B cell (primary cell): ENCODE results near the gene ASPG.

Experiments used
- EZH2 ChIP-seq: IDR thresholded peaks from 2 replicates; pipeline ENCODE4 v1.6.1; 2012; ENCODE audit warnings: borderline replicate concordance, low read depth, mild to moderate bottlenecking, moderate library complexity, low read length; ENCODE audit not compliant: insufficient read depth, poor library complexity, severe bottlenecking
- TF ChIP-seq, protein P1 (sequence below): fragments of 200-600 bp; IDR thresholded peaks from one replicate; pipeline ENCODE4 v1.8.0; 2022; ENCODE audit warnings: antibody characterized with exemption, mild to moderate bottlenecking

DNA sequence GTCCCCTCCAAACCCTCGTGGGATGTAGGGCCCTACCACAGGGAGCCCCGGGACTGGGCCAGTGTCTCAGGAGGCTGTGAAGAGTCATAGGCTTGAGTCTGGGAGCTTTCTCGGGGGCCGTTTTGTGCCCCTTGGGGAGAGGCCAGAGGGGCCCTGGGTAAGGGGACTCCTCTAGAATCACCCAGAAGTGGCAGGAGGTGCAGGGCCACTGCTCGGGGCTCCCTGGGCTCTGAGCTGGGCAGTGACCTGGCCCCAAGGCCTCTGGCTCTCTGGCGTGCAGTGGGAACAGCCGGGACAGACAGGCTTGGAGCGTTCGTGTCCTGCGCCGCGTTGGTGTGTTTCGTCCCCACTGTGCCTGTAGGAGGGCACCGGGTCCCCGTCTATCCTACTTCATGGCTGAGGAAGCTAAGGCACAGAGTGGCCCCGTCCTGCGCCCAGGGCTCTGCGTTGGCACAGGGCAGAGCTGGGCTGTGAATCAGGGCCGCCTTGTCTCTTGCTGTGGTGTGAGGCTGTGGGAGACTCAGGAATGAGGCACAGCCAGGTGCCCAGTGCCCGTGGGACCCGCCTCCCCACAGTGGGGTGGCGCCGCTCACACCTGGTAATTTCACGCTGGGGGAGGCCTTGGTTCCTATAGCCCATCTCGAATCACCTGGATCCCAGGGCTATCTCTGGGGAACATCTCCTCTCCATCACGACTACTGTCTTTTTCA is 29.1 kb downstream of the ASPG start:
- TF ChIP-seq, protein P1, sequence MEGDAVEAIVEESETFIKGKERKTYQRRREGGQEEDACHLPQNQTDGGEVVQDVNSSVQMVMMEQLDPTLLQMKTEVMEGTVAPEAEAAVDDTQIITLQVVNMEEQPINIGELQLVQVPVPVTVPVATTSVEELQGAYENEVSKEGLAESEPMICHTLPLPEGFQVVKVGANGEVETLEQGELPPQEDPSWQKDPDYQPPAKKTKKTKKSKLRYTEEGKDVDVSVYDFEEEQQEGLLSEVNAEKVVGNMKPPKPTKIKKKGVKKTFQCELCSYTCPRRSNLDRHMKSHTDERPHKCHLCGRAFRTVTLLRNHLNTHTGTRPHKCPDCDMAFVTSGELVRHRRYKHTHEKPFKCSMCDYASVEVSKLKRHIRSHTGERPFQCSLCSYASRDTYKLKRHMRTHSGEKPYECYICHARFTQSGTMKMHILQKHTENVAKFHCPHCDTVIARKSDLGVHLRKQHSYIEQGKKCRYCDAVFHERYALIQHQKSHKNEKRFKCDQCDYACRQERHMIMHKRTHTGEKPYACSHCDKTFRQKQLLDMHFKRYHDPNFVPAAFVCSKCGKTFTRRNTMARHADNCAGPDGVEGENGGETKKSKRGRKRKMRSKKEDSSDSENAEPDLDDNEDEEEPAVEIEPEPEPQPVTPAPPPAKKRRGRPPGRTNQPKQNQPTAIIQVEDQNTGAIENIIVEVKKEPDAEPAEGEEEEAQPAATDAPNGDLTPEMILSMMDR = no peak
- TF ChIP-seq EZH2 = no peak
